Measurements from ENCODE around the gene CHRNE.
"Not testable (repeated sequence)": the region's sequence is repeated elsewhere in the genome, so short reads cannot be mapped to it uniquely, and the experiment has no call there.

CHRNE gene

GRCh38 chr17:4857347-4857746 is 45.6 kb downstream of the CHRNE start:
- H3K27me3 ChIP-seq (replicated peaks in 2 of 5; ENCODE audit: control insufficient read depth in 4 of 5, insufficient read depth in 5 of 5, low read length in 4 of 5); H3K4me3 ChIP-seq (ENCODE audit: control insufficient read depth in 1 of 7, extremely low read depth in 1 of 7, insufficient read depth in 4 of 7, low read depth in 2 of 7, low read length in 6 of 7); POLR2A ChIA-PET; DNase-seq; H3K9me3 ChIP-seq (ENCODE audit: control extremely low read depth in 1 of 5, control insufficient read depth in 4 of 5, insufficient read depth in 2 of 5, low read depth in 1 of 5, low read length in 4 of 5); H3K27ac ChIP-seq (ENCODE audit: insufficient read depth in 1 of 2, low read depth in 1 of 2, low read length in 2 of 2, poor library complexity in 1 of 2, severe bottlenecking in 2 of 2): not testable (repeated sequence)
- WGBS (ENCODE audit: insufficient coverage): 97% methylated on average over 5 of the region's 7 CpGs
- peaks cover 0 to 13% (median 3%) of the 10 kb centered on the region in 4 experiments for H3K4me1 ChIP-seq (ENCODE audit: control extremely low read depth in 1 of 4, control insufficient read depth in 4 of 4, insufficient read depth in 4 of 4, low read length in 3 of 4)
- peaks cover 0 to 12% (median 6%) of the 10 kb centered on the region in 4 experiments for H3K36me3 ChIP-seq (ENCODE audit: control insufficient read depth in 4 of 4, insufficient read depth in 4 of 4, low read length in 3 of 4)
- CTCF ChIA-PET: interaction anchor here (1.2 to 1.9 kb wide), 3 partner anchors 10 to 24 kb away, joined by 5 to 13 read pairs (median 5); no protein-coding TSS in a partner anchor

- Histone ChIP-seq H3K9me3 (ENCODE audit: control extremely low read depth in 1 of 5, control insufficient read depth in 4 of 5, insufficient read depth in 2 of 5, low read depth in 1 of 5, low read length in 4 of 5) (no peaks in the 10 kb centered on the region), H3K27me3 (replicated peaks in 2 of 5; ENCODE audit: control insufficient read depth in 4 of 5, insufficient read depth in 5 of 5, low read length in 4 of 5) (no peaks in the 10 kb centered on the region), H3K36me3 (ENCODE audit: control insufficient read depth in 4 of 4, insufficient read depth in 4 of 4, low read length in 3 of 4) (peaks cover 0 to 12% (median 6%) of the 10 kb centered on the region in 4 experiments), H3K4me3 (ENCODE audit: control insufficient read depth in 1 of 7, extremely low read depth in 1 of 7, insufficient read depth in 4 of 7, low read depth in 2 of 7, low read length in 6 of 7) (no peak overlapping the region), H3K27ac (ENCODE audit: insufficient read depth in 1 of 2, low read depth in 1 of 2, low read length in 2 of 2, poor library complexity in 1 of 2, severe bottlenecking in 2 of 2) (no peak overlapping the region), H3K4me1 (ENCODE audit: control extremely low read depth in 1 of 4, control insufficient read depth in 4 of 4, insufficient read depth in 4 of 4, low read length in 3 of 4) (peaks cover 0 to 13% (median 3%) of the 10 kb centered on the region in 4 experiments)
- ChIA-PET POLR2A (no interaction called here), CTCF (interaction anchor here (1.6 kb wide), 1 partner anchor 10 kb away, joined by 13 read pairs; no protein-coding TSS in a partner anchor)
- DNase-seq: no peak
- 100% methylated on average over 7 of the region's 7 CpGs for whole genome bisulfite sequencing (ENCODE audit: insufficient coverage)
Measured at GRCh38 chr17:4856937-4857314, 46.0 kb downstream of the CHRNE start.

- no peak for DNase-seq
- ChIA-PET CTCF (no interaction called here), POLR2A (interaction anchor here (0.6 kb wide), 2 partner anchors 160 to 272 kb away, joined by 3 to 4 read pairs; partner anchors contain the start of gene SMTNL2)
- no peak overlapping the region for H3K4me3 ChIP-seq (ENCODE audit: control insufficient read depth in 1 of 7, extremely low read depth in 1 of 7, insufficient read depth in 4 of 7, low read depth in 2 of 7, low read length in 6 of 7)
- H3K36me3 ChIP-seq (ENCODE audit: control insufficient read depth in 4 of 4, insufficient read depth in 4 of 4, low read length in 3 of 4): peaks cover 0 to 11% (median 6%) of the 10 kb centered on the region in 4 experiments
- no peak overlapping the region for H3K27ac ChIP-seq (ENCODE audit: insufficient read depth in 1 of 2, low read depth in 1 of 2, low read length in 2 of 2, poor library complexity in 1 of 2, severe bottlenecking in 2 of 2)
- peaks cover 0 to 16% (median 4%) of the 10 kb centered on the region in 4 experiments for H3K4me1 ChIP-seq (ENCODE audit: control extremely low read depth in 1 of 4, control insufficient read depth in 4 of 4, insufficient read depth in 4 of 4, low read length in 3 of 4)
- WGBS (ENCODE audit: insufficient coverage): 97% methylated on average over 14 of the region's 17 CpGs
- no peaks in the 10 kb centered on the region for H3K9me3 ChIP-seq (ENCODE audit: control extremely low read depth in 1 of 5, control insufficient read depth in 4 of 5, insufficient read depth in 2 of 5, low read depth in 1 of 5, low read length in 4 of 5)
- H3K27me3 ChIP-seq (replicated peaks in 2 of 5; ENCODE audit: control insufficient read depth in 4 of 5, insufficient read depth in 5 of 5, low read length in 4 of 5): no peaks in the 10 kb centered on the region
Measured at GRCh38 chr17:4856271-4856936, 46.5 kb downstream of the CHRNE start.

DNA sequence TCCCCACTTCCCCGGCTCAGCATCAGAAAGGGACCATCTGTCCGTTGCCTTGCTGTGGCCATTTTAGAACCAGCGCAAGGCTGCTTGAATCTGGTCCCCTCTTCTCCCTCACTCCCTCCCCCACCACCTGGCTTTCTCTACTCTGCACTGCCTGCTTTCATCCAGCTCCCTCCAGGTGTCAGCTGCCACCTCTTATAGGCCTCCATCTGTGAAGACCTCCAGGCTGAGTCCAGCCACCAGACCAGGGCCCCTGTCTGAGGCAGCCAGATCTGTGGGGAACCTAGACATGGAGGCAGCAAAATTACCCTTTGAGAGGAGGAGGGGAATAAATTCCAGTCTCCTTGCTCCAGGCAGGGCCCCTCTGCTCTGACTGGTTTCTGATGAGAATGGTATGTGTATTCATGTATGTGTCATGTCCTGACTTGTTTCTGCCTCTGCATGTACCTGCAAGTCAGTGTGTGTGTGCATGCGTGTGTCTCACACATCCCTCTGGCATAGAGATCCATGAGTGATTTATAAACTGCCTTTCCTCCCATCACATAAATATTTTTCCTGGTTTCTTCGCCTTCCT is 48.7 kb downstream of the CHRNE start:
- Histone ChIP-seq H3K27me3 (replicated peaks in 2 of 5; ENCODE audit: control insufficient read depth in 4 of 5, insufficient read depth in 5 of 5, low read length in 4 of 5) (peaks cover 0 to 6% (median 2%) of the 10 kb centered on the region in 5 experiments), H3K27ac (ENCODE audit: insufficient read depth in 1 of 2, low read depth in 1 of 2, low read length in 2 of 2, poor library complexity in 1 of 2, severe bottlenecking in 2 of 2) (no peak overlapping the region), H3K9me3 (ENCODE audit: control extremely low read depth in 1 of 5, control insufficient read depth in 4 of 5, insufficient read depth in 2 of 5, low read depth in 1 of 5, low read length in 4 of 5) (no peaks in the 10 kb centered on the region), H3K4me1 (ENCODE audit: control extremely low read depth in 1 of 4, control insufficient read depth in 4 of 4, insufficient read depth in 4 of 4, low read length in 3 of 4) (peaks cover 0 to 23% (median 7%) of the 10 kb centered on the region in 4 experiments), H3K4me3 (ENCODE audit: control insufficient read depth in 1 of 7, extremely low read depth in 1 of 7, insufficient read depth in 4 of 7, low read depth in 2 of 7, low read length in 6 of 7) (no peak overlapping the region), H3K36me3 (ENCODE audit: control insufficient read depth in 4 of 4, insufficient read depth in 4 of 4, low read length in 3 of 4) (no peaks in the 10 kb centered on the region)
- CTCF ChIA-PET: no interaction called here
- DNase-seq: no peak
- 98% methylated on average over 4 of the region's 5 CpGs for WGBS (ENCODE audit: insufficient coverage)
- POLR2A ChIA-PET: no interaction called here

DNA sequence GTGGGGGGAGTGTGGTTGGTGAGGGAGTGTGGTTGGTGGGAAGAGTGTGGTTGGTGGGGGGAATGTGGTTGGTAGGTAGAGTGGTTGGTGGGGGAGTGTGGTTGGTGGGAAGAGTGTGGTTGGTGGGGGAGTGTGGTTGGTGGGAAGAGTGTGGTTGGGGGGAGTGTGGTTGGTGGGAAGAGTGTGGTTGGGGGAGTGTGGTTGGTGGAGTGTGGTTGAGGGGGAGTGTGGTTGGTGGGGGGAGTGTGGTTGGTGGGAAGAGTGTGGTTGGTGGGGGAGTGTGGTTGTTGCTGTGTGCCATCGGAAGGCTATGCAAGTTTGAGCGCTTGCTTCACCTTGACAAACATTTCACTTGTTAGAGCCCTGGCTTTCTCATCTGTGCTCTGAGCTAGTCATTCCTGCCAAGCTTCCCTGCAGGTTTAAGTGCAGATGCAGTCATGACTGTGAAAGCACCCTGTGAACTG is 49.7 kb downstream of the CHRNE start:
- Histone ChIP-seq H3K27ac (ENCODE audit: insufficient read depth in 1 of 2, low read depth in 1 of 2, low read length in 2 of 2, poor library complexity in 1 of 2, severe bottlenecking in 2 of 2) (no peak overlapping the region), H3K9me3 (ENCODE audit: control extremely low read depth in 1 of 5, control insufficient read depth in 4 of 5, insufficient read depth in 2 of 5, low read depth in 1 of 5, low read length in 4 of 5) (no peaks in the 10 kb centered on the region), H3K4me1 (ENCODE audit: control extremely low read depth in 1 of 4, control insufficient read depth in 4 of 4, insufficient read depth in 4 of 4, low read length in 3 of 4) (peaks cover 0 to 19% (median 5%) of the 10 kb centered on the region in 4 experiments), H3K4me3 (ENCODE audit: control insufficient read depth in 1 of 7, extremely low read depth in 1 of 7, insufficient read depth in 4 of 7, low read depth in 2 of 7, low read length in 6 of 7) (no peak overlapping the region), H3K36me3 (ENCODE audit: control insufficient read depth in 4 of 4, insufficient read depth in 4 of 4, low read length in 3 of 4) (peaks cover 0 to 3% (median 0%) of the 10 kb centered on the region in 4 experiments), H3K27me3 (replicated peaks in 2 of 5; ENCODE audit: control insufficient read depth in 4 of 5, insufficient read depth in 5 of 5, low read length in 4 of 5) (peaks cover 0 to 12% (median 2%) of the 10 kb centered on the region in 5 experiments)
- CTCF ChIA-PET: no interaction called here
- WGBS (ENCODE audit: insufficient coverage): 58% methylated on average over 2 of the region's 2 CpGs
- DNase-seq: peak in 1 of 3 donors; percentile 64
- POLR2A ChIA-PET: no interaction called here

DNA sequence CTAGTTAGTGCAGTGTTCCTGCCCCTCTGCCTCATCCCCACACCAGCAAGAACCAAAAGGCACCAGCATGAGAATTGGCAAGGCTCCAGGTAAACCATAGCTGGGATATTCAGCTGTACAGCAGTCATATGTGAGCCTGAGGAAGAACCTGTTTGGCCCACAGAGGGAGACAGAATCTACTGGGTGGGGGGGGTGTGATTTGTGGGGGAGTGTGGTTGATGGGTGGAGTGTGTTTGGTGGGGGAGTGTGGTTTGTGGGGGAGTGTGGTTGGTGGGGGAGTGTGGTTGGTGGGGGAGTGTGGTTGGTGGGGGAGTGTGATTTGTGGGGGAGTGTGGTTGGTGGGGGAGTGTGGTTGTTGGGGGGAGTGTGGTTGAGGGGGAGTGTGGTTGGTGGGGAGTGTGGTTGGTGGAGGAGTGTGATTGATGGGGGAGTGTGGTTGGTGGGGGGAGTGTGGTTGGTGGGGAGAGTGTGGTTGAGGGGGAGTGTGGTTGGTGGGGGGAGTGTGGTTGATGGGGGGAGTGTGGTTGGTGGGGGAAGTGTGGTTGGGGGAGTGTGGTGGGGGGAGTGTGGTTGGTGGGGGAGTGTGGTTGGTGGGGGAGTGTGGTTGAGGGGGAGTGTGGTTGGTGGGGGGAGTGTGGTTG is 50.2 kb downstream of the CHRNE start:
- Histone ChIP-seq H3K4me1 (ENCODE audit: control extremely low read depth in 1 of 4, control insufficient read depth in 4 of 4, insufficient read depth in 4 of 4, low read length in 3 of 4) (peaks cover 0 to 14% (median 3%) of the 10 kb centered on the region in 4 experiments), H3K9me3 (ENCODE audit: control extremely low read depth in 1 of 5, control insufficient read depth in 4 of 5, insufficient read depth in 2 of 5, low read depth in 1 of 5, low read length in 4 of 5) (no peaks in the 10 kb centered on the region), H3K27ac (ENCODE audit: insufficient read depth in 1 of 2, low read depth in 1 of 2, low read length in 2 of 2, poor library complexity in 1 of 2, severe bottlenecking in 2 of 2) (no peak overlapping the region), H3K36me3 (ENCODE audit: control insufficient read depth in 4 of 4, insufficient read depth in 4 of 4, low read length in 3 of 4) (peaks cover 0 to 3% (median 0%) of the 10 kb centered on the region in 4 experiments), H3K4me3 (ENCODE audit: control insufficient read depth in 1 of 7, extremely low read depth in 1 of 7, insufficient read depth in 4 of 7, low read depth in 2 of 7, low read length in 6 of 7) (no peak overlapping the region), H3K27me3 (replicated peaks in 2 of 5; ENCODE audit: control insufficient read depth in 4 of 5, insufficient read depth in 5 of 5, low read length in 4 of 5) (peaks cover 0 to 12% (median 2%) of the 10 kb centered on the region in 5 experiments)
- ChIA-PET POLR2A (no interaction called here), CTCF (no interaction called here)
- peak; percentile 59 to 86 (median 83) for DNase-seq

Measured in common myeloid progenitor, CD34-positive (primary cell).